ENCODE data around the gene EHMT1.
A peak's percentile ranks its signal among the peaks of the same experiment; 100 is the strongest.

Gene EHMT1

DNA sequence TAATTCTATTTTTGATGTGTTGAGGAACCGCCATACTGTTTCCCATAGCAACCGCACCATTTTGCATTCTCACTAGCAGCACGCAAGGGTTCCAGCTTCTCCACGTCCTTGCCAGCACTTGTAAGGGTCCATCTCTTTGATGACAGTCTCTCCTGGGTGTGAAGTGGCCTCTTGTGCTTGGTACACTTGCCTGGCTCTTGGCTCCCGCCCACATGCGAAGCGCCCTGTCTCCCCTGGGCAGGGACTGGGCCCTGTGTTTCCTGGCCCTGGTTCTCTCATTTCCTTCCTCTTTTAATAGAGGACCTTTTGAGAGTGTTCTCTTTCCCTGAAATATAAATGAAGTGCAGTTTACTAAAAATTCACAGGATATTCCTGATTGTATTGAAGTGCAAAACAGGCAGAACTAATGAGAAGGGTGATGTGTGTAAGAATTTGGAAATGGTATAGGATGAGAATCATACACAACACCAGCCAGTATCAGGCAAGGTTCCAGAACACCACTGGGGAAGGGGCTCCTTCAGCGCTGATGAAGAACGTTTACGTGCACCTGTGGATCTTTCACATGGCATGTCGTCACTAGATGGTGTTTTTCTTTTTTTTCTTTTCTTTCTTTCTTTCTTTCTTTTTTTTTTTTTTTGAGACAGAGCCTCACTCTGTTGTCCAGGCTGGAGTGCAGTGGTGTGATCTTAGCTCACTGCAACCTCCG lies 73.0 kb downstream of the EHMT1 start:
- H3K36me3 ChIP-seq (replicated peaks): no peaks in the 10 kb centered on the region
- DNase-seq: no peak
- TF ChIP-seq, protein P1, sequence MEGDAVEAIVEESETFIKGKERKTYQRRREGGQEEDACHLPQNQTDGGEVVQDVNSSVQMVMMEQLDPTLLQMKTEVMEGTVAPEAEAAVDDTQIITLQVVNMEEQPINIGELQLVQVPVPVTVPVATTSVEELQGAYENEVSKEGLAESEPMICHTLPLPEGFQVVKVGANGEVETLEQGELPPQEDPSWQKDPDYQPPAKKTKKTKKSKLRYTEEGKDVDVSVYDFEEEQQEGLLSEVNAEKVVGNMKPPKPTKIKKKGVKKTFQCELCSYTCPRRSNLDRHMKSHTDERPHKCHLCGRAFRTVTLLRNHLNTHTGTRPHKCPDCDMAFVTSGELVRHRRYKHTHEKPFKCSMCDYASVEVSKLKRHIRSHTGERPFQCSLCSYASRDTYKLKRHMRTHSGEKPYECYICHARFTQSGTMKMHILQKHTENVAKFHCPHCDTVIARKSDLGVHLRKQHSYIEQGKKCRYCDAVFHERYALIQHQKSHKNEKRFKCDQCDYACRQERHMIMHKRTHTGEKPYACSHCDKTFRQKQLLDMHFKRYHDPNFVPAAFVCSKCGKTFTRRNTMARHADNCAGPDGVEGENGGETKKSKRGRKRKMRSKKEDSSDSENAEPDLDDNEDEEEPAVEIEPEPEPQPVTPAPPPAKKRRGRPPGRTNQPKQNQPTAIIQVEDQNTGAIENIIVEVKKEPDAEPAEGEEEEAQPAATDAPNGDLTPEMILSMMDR (IDR thresholded peaks at IDR 0.05; ENCODE audit: low read depth, low read length, missing control alignments): no peak
- H3K27ac ChIP-seq: no peak overlapping the region
- H3K27me3 ChIP-seq (replicated peaks): no peaks in the 10 kb centered on the region
- in situ Hi-C loops (cut with HindIII; ENCODE audit: low pct_ligation_motif_present, low sequenced_read_pairs): no loop called here
- H3K4me3 ChIP-seq (ENCODE audit: low read depth, low read length): no peak overlapping the region

DNA sequence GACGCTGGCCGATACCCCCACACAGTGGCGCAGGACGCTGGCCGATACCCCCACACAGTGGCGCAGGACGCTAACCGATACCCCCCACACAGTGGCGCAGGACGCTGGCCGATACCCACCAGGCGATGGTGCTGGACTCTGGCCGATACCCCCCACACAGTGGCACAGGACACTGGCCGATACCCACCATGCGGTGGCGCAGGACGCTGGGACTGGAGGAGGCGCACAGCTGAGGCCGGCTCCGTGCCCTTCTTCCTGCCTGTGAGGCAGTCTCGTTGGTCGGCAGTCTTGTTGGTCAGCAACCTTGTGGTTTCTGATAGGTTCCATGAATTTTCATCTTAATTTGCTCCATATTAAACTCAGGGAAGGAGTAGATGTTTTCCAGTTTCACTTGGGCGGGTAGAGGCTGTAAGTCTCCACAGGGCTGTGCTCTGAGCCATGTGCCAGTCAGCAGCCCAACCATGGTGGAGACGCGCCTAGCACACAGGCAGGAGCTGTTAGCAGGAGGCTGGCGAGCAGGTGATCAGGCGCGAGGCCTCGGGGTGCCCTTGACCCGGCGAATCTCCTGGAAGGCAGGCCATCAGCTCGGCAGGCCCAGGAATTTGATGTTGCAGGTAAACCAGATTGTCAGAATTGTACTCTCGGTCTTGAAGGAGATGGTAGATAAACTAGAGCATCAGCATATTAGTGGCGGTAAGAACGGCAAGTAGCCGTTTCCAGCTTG lies 75.6 kb downstream of the EHMT1 start:
- TF ChIP-seq, protein P1 (IDR thresholded peaks at IDR 0.05; ENCODE audit: low read depth, low read length, missing control alignments): no peak
- Histone ChIP-seq H3K36me3 (replicated peaks) (no peaks in the 10 kb centered on the region), H3K27ac (no peak overlapping the region), H3K4me3 (ENCODE audit: low read depth, low read length) (no peak overlapping the region), H3K27me3 (replicated peaks) (no peaks in the 10 kb centered on the region)
- in situ Hi-C loops (cut with HindIII; ENCODE audit: low pct_ligation_motif_present, low sequenced_read_pairs): no loop called here
- no peak for DNase-seq

DNA sequence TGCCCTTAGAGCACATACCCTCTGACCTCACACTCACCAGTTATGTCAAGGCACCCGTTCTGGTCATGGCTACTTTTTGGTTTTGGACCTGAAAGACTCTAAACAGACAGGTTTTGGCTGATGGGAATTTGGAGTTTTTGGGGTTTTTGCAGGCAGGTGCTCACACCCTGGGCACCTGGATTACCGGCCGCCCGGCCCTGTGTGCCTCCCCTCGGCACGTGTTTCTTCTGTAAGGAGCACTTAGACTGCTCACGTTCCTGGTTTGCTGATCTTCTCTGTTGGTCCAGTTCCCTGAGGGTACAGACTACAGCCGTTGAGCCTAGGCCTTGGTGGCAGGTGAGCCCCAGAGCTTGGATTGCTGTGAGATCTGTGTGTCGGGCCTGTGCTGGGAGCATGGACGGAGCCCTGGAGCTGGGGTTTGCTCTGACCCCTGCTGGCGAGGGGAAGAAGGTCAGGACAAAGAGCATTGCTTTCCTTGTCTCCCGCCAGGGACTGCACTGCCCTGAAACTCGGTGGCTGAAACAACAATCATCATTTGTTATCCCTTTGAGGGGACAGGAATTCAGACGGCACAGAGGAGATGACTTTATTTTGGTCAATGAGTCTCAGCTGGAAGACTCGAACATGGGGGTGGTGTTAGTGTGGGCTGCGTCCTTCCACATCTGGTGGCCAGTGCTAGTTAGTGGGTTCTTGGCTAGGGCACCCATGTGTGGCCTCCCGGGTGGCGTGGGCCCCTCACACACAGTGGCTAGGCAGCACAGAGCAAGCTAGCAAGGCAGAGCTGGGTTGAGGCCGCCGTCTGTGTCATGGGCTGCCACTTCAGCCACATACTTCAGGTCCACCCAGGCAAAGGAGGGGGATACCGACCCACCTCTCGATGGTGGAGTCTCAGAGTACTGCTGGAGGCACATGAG lies 76.4 kb downstream of the EHMT1 start:
- no peaks in the 10 kb centered on the region for H3K27me3 ChIP-seq (replicated peaks)
- no peak overlapping the region for H3K27ac ChIP-seq
- DNase-seq: peak; percentile 24

DNA sequence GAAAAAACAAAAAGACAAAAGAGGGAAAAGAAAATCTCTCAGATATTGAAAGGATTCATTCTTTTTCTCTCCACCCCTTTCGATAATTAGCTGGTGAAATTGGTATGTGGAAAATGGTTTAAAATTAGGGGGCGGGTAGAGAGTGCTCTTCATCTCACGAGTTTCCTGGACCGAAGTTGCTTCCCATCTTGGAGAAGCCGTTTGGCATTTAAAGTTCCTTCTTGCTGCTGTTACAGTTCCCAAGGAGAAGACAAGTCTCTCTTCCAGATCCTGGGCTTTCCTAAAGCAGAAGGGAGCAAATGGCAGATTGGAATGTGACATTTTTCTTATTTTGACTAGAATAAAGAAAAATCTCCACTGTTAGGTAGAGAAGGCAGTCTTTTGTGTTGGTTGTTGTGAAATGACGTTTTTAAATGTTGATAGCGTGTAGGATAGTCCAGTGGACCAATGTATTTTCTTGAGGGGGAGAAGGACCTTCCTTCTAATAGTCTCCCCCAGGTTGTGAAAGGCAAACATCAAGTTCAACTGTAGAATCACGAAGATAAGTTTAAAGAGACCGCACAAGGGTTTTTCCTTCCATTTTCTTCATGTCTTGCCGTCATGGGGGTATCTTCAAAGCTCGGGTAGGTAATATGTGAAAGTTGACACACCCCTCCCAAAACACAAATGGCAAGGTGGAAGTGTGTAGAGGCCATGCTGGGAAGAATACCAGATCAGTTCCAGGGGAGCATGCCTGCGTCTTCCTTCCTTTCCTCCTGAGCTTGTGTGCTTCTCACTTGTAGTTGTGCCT lies 77.5 kb downstream of the EHMT1 start:
- Histone ChIP-seq H3K4me3 (ENCODE audit: low read depth, low read length) (no peak overlapping the region), H3K27me3 (replicated peaks) (no peaks in the 10 kb centered on the region), H3K27ac (no peak overlapping the region), H3K36me3 (replicated peaks) (no peaks in the 10 kb centered on the region)
- DNase-seq: no peak
- in situ Hi-C loops (cut with HindIII; ENCODE audit: low pct_ligation_motif_present, low sequenced_read_pairs): no loop called here
- TF ChIP-seq, protein P1 (IDR thresholded peaks at IDR 0.05; ENCODE audit: low read depth, low read length, missing control alignments): no peak

More for the DNA sequence above, 76.4 kb downstream of the EHMT1 start:
- Histone ChIP-seq H3K4me3 (ENCODE audit: low read depth, low read length) (no peak overlapping the region), H3K36me3 (replicated peaks) (no peaks in the 10 kb centered on the region)
- TF ChIP-seq, protein P1 (IDR thresholded peaks at IDR 0.05; ENCODE audit: low read depth, low read length, missing control alignments): peak; percentile 80
- in situ Hi-C loops (cut with HindIII; ENCODE audit: low pct_ligation_motif_present, low sequenced_read_pairs): no loop called here

DNA sequence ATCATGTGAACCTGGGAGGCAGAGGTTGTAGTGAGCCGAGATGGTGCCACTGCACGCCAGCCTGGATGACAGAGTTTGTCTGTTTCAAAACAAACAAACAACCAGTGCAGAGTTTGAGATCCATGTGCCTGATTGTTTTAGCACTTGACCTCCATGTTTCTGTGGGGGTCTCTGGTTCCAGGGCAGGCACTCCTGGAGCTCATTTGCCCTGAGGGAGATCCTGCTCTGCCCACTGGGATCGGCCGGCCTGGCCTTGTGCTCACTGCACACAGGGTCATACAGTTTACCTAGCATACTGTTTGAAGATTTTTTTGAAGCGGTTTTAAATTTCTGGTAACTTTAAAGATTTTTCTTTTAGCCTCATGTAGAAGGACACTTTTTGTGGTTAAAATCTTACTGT lies 78.4 kb downstream of the EHMT1 start:
- Histone ChIP-seq H3K36me3 (replicated peaks) (no peaks in the 10 kb centered on the region), H3K27me3 (replicated peaks) (no peaks in the 10 kb centered on the region), H3K27ac (no peak overlapping the region), H3K4me3 (ENCODE audit: low read depth, low read length) (no peak overlapping the region)
- no peak for DNase-seq
- in situ Hi-C loops (cut with HindIII; ENCODE audit: low pct_ligation_motif_present, low sequenced_read_pairs): no loop called here
- TF ChIP-seq, protein P1 (IDR thresholded peaks at IDR 0.05; ENCODE audit: low read depth, low read length, missing control alignments): no peak

Data from brain microvascular endothelial cell (primary cell).